Measurements from ENCODE around the gene UBL5.
"Not testable (repeated sequence)": the region's sequence is repeated elsewhere in the genome, so short reads cannot be mapped to it uniquely, and the experiment has no call there.

Gene UBL5

DNA sequence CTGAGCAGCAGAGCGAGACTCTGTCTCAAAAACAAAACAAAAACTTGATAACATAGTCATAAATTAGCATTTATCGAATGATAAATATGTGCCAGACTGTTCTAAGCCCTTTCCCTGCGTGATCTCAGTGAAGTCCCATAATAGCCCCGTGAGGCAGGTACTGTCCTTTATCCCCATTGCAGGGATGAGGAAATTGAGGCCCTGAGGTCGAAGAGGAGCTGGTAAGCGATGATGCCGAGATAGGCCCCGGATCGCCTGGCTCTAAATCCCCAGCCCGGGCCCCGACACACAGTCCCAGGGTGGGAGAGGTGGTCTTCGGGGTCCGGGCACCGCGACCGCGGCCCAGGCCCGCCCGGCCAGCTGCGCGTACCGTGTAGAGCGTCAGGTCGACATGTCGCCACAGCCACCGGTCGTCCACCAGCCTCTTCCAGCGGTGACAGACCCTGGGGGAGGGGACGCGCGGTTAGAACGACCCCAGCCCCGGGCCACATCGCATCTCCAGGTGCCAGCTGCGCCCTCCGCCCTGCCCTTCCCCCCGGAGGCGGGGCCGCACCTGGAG, 9.5 kb upstream of the UBL5 start:
- no peak for DNase-seq (ENCODE audit: low spot score)

DNA sequence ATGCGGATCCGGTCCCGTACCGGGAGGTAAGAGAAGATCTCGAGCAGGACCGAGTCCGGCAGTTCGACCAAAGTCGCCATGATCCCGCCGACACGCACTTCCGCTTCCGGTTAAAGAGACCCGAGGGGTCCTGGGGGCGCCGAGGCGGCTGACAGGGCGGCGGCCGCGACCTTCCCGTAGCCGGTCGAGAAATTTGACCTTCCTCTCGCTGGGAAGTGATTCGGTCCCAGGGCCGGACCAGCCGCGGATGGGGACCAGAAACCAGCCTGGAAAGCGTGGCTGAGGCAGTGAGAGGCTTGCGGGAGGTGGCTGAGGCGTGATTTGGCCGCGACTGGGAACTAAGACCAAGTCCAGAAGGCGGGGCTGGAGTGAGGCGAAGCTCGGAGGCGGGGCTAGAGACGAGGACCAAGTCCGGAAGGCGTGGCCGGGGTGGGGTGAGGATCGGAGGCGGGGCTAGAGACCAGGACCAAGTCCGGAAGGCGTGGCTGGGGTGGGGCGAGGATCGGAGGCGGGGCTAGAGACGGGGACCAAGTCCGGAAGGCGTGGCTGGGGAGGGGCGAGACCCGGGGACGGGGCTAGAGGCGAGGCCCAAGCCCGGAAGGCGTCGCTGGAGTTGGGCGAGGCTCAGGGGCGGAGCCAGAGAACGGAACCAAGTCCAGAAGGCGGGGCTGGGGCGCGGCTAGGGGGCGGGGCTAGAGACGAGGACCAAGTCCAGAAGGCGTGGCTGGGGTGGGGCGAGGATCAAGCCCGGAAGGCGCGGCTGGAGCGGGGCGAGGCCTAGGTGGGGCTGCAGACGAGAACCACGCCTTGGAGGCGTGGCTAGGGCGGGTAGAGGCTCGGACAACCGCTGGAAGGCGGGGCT, 8.8 kb upstream of the UBL5 start, which contains the start of gene FBXL12:
FBXL12 (minus strand) TSS at position 346 of the 862 bp plus-strand sequence; CDS start at position 80, 266 bp downstream.
- peak; percentile 27 for DNase-seq (ENCODE audit: low spot score)

DNA sequence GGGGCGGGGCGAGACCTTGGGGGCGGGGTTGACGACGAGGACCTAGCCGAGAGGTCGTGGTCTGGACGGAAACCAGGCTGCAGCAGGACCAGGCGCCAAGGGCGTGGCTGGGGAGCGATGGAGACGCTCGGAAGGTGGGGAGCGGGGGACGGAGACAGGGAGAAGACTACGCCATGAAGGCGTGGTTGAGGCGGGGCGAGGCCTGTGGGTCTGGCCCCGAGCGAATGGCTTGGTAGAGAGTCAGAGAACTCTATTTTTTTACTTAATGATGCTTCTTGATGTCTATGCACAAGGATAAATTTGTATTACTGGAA, 8.2 kb upstream of the UBL5 start:
- peak; percentile 97 for DNase-seq (ENCODE audit: low spot score)

DNA sequence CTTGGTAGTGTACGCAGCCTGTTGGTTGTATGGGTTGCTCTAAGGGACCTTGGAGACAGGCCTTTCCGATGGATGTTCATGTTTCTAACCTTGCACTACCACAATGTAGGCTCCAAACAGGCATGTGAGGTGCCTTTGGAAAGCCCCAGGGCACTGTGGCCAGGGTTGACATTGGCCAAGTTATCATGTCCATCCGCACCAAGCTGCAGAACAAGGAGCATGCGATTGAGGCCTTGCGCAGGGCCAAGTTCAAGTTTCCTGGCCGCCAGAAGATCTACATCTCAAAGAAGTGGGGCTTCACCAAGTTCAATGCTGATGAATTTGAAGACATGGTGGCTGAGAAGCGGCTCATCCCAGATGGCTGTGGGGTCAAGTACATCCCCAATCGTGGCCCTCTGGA, 7.7 kb upstream of the UBL5 start:
- not testable (repeated sequence) for DNase-seq (ENCODE audit: low spot score)

DNA sequence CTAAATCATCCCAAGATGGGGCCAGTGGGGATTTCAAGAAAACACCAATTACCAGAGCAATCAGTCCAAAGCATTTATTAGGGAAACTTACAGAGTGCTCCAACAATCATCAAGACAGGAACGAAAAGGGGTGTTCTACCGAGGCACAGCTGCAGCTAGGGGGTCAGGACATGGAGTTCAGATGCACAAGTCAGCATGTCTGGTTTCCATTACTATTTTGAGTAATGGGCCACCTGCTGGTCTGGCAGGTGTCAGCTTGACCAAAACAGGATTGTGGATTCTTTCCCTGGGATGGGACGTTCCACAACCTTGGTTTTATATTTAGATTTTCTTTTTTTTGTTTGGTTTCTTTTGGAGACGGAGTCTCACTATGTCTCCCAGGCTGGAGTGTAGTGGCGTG, 3.9 kb upstream of the UBL5 start:
- DNase-seq (ENCODE audit: low spot score) = no peak

DNA sequence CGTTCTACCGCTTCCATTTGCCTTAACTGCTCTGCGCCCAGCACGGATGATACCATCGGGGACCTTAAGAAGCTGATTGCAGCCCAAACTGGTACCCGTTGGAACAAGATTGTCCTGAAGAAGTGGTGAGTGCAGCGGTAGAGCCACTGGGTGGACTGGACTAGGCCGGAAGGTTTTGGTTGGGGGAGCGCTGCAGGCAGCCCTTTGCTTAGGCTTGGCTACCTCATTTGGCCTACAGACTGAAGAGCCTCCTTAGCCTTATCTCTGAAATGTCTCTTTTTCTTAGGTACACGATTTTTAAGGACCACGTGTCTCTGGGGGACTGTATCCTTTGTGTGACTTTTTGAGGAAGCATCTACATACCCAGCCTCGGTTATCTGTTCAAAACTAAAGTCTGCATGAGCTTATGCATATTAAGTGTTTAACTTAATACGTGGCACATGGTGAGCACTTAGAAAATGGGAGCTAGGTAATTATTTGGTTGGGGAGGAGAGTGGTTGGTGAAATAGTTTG, 889 bp downstream of the UBL5 start:
- DNase-seq (ENCODE audit: low spot score) = no peak

DNA sequence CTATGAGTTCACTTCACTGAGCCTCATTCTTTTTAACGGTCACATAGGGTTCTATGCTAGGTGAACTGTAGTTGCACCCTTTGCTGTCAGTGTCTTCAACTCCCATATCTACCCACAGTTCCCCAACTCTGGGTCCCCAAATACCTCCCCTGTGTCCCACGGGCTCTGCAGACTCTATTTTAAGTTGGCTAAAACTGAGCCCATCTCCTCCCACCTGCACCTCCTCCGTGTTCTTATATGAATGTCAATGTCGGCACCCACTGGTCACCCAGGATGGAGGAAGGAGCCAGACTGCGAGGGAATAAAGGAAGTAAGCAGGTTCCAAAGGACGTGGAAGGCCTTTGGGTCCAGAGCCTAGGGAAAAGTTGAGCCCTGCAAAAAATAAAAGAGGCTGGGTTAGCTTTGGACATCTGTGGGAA, 6.6 kb downstream of the UBL5 start:
- DNase-seq (ENCODE audit: low spot score) = no peak

DNA sequence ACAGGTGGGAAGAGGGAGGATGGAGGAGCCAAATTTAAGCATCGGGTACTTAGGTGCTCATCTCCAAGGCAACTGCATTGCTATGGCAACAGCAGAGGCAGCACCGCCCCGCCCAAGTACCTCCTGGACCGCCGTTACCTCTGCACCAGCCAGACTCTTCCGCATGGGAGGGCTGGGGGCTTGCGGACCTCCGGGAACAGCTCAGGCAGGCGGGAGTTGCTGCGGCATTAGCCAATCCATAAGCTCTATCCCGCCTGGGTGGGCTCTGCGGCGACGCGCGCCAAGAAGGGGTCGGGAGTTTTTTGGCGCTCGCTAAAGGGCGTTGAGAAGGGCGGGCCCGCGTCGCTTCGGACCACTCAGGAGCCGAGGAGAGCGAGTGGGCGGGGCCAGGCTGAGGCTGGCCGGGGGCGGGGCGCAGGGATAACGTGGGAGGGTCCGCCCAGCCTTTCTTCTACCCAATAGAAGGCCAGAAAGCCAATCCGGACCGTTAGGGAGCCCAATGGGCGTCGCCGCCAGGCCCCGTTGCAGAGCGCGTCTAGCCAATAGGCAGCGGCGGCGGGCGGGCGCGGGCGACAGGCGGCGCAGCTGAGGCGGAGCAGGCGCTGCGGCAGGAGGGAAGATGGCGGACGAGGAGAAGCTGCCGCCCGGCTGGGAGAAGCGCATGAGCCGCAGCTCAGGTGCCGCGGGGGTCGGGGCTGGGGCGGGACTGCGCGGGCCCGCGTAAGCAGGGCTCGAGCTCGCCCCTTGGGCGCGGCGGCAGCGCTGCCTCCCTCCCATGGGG, 7.2 kb downstream of the UBL5 start, which contains the start of gene PIN1:
PIN1 (plus strand) TSS at position 593 of the 781 bp plus-strand sequence; CDS start at position 620, 27 bp downstream.
- DNase-seq (ENCODE audit: low spot score) = peak; percentile 99

DNA sequence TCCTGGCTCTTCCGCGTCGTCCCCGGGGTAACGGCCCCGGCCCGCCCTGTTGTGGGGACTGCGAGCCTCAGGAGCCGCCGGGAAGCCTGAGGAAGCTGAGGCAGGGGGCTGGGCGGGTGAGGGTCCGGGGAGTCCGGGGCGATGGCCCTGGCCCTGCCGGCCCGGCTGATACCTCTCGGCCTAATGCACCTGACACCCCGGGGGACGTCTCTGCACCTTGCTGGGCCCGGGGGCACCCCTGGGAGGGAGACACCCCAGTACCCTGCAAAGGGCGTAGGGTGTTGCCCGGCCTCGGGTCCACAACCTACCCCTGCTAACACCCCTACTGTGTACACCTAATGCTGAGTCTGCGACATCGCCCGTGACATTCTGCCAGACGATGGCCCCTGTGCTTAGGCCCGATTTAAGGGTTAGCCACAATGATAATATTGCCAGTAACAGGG, 7.8 kb downstream of the UBL5 start:
- no peak for DNase-seq (ENCODE audit: low spot score)

DNA sequence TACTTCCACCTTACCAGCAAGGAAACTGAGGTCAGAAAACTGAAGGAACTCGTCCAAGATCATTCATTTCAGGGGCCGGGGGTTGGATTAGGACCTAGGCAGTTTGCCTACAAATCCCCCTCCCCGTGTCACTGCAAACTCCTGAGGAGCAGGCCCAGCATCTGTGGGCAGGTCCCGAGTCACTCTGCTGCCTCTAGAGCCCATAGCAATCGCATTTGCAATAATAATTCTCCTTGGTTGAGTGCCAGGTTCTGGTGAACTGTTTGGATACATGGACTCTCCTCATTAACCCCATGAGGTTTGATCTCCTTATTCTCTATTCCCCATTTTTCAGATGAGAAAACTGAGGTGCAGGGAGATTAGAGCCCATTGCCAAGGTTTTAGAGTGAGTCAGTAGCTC, 8.3 kb downstream of the UBL5 start:
- DNase-seq (ENCODE audit: low spot score) = no peak

DNA sequence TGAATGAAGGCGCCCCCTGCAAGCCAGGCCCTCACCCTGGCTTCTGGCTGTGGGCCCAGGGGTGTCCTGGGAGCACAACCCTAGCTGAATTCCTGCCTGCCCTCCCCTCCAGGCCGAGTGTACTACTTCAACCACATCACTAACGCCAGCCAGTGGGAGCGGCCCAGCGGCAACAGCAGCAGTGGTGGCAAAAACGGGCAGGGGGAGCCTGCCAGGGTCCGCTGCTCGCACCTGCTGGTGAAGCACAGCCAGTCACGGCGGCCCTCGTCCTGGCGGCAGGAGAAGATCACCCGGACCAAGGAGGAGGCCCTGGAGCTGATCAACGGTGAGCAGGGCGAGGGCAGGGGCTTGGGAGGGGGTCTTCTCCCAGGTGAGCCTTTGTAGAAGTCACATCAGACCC, 10.6 kb downstream of the UBL5 start:
- DNase-seq (ENCODE audit: low spot score) = no peak

DNA sequence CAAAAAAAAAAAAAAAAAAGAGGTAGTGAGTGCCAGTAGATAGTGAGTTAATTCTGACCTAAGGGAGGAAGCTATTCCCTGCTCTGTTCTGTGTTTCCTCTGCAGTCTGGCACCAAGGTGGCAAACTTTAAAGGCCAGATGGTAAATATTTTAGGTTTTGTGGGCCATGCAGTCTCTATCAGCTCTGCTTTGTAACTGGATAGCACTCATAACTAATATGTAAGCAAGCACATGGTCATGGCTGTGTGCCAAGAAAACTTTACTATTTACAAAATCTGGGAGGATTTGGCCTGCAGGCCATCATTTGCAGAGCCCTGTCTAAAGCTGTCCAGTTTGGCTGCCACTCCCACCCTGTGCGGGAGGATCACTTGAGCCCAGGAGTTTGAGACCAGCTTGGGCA, 11.7 kb downstream of the UBL5 start:
- DNase-seq (ENCODE audit: low spot score) = no peak

DNA sequence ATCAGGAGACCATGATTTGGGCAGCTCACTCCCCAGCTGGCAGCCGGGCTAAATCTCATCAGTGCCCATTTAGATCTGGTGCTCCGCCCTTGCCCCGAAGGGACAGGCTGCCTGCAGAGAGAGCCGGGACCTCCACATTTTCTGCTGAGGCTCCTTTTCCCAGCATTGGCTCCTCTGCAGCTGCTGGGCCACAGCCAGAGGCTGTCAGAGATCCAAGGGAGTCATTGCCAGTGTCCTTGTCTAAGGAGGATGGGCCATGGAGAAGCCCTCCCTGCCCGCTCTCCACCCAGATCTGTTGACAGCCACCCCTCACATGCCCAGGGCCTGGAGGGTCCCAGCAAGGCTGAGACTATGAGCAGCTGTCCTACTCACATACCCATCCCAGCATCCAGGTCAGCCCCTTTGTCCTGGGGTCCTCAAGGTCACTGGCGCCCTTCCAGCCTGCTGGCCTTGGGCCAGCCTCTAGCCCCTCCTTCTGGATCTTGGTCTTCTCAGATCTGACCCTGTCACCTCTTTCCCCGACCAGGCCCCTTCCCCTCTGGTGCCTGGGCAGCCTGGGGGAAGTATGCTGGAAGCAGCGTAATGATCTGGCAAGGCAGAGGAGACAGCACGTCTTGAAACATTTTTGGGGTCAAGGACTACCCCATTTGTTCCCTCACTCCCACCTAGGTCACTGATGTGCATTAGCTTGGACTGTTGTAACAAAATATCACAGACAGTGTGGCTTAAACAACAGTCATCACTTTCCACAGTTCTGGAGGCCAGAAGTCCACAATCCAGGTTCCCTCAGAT, 15.3 kb downstream of the UBL5 start:
- DNase-seq (ENCODE audit: low spot score) = no peak

DNA sequence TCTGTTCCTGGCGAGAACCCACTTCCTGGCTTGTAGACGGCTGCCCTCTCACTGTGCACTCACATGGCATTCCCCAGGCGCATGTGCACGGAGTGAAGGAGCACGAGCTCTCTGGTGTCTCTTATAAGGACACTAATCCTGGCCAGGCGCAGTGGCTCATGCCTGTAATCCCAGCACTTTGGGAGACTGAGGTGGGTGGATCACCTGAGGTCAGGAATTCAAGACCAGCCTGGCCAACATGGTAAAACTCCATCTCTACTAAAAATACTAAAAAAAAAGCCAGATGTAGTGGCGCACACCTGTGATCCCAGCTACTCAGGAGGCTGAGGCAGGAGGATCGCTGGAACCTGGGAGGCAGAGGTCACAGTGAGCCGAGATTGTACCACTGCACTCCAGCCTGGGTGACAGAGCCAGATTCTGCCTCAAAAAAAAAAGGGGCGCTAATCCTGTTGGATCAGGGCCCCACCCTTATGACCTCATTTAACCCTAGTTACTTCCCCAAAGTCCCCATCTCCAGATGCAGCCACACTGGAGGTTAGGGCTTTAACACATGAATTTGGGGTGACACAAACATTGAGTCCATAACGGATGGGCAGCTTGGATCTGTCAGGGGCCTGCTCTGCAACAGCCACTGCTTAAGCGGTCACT, 16.0 kb downstream of the UBL5 start:
- DNase-seq (ENCODE audit: low spot score) = not testable (repeated sequence)

DNA sequence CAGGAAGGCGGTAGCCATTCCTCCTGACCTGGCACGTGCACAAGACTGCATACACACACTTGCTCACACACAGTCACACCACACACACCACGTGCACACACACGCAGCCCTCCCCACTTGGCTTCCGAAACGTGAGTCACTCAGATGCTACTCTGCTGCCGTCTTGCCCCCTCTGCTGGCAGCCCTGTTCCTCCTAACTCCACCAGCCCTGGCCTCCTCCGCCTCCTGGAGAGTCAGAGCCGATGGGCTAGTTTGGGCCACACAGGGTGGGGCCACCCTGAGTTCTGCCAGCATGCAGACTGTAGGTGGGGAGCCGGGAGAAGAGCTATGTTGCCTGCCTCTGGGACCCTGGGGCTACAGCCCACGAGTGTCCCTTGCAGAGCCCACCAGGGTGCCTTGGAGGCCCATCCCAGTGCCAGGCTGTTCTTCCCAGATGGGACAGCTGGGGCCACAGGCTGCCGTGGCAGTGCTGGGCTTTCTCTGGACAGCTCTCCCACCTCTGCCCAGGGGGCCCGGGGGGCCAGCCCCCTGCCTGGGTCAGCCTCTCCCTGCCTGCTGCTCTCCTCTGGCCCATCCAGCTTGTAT, 19.5 kb downstream of the UBL5 start:
- peak; percentile 43 for DNase-seq (ENCODE audit: low spot score)

DNA sequence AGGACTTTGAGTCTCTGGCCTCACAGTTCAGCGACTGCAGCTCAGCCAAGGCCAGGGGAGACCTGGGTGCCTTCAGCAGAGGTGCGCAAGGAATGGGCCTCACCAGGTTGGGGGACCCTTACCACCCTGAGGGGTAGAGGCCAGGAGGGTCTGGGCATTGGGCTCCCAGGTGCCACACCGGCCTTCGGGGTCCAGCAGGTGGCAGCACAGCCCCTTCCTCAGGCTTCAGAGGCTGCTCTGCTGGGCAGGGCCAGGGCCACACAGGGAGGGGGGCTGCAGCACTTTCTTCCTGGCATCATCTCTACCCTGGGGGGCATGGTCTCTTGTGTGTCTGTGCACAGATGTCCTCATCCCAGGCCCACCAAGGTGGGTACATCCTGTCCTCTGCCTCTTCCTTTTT, 20.3 kb downstream of the UBL5 start:
- DNase-seq (ENCODE audit: low spot score) = no peak

DNA sequence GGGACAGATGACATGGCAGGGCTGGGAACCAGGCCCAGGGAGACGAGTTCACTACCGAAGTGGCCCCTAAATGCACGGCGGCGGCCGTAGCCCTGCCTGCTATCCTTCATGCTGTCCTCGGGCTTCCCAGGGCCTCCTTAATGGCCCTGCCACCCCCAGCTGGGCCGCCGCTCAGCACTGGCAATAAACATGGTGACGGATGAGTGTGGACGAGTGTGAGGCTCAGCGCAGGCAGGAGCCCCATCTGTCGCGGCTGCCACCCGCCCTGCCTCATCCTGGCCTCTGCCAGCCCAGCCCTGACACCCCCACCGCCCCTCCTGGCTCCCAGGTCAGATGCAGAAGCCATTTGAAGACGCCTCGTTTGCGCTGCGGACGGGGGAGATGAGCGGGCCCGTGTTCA, 21.0 kb downstream of the UBL5 start:
- no peak for DNase-seq (ENCODE audit: low spot score)

DNA sequence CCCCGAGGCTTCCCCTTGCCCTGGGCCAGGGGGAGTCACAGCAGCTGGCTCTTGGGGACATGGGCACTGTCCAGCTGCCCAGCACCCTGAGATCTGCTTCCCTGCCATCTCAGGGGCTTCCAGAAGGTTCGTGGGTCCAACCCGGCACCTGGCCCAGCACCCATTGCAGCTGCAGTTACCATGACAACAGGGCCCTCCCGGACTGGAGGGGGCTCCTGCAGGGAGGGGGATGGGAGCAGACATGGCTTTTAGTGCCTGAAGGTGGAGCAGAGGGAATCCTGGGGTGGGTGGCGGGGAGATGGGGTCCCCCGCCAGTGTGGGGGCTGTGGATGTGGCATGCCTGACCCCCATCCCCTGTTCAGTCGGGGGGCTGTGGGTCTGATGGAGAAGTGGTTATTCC, 22.1 kb downstream of the UBL5 start:
- no peak for DNase-seq (ENCODE audit: low spot score)

DNA sequence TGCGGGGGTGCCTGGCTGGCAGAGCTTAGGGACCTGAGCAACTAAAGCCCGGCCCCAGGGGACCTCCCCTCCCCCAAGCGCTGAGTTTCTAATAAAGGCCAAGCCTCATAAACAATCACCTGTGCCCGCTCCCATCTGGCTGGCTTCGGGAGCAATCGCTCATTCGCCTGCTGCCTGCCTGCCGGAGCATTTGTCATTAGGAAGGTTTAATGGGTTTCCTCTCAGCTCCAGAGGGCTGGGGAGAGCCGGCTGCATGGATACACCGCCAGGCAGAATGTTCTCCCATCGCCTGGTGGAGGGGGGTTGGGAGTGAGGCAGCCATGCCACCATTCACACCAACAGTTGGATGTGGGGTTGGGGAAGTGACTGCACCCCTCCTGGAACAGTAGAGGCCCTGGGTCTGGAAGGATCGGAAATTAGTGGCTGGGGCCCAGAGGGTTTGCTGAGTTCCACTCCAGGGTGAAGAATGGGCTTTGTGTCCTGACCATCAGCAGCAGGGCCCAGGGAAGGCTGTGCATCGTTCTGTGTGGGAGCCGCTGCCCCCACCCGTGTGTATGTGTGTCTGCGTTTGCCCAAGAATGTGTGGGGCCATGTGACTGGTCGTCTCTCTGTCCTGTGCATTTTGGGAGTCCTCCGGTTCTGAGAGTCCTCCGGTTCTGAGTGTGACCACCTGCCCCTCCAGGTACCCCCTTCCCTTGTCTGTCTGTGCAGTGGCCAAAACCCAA, 22.7 kb downstream of the UBL5 start:
- DNase-seq (ENCODE audit: low spot score) = no peak

DNA sequence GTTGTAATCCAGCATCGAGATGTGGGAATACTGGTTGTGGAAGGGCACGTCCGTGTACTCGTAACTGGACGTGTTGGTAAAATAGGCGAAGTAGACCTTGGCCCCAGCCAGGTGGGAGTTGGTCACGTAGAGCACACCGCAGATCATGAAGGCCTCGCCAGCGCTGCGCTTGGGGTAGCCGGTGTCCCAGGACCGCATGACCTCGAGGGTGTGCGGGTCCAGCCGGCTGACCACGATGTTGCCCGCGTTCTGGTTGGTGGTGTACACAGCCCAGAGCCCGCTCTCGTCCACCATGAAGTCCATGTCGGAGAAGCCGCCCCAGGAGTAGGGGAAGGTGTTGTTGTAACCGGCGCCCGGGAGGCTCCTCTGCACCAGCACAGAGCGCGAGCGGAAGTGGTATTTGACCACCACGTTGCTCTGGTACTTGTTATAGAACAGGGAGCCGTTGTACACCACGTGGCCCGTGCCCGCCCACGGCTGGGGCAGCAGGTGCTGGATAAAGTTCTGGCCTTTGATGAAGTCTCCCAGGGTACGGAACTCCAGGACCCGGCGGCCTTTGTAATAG, 26.6 kb downstream of the UBL5 start:
- no peak for DNase-seq (ENCODE audit: low spot score)

Data from COLO829 (cell line).